Fibroblast of villous mesenchyme (primary cell): ENCODE results near the gene TREM1. TPM values are rescaled to one million over a fixed set of nuclear protein-coding genes. Genes with fewer than 3 reads are reported as not detected.

Source experiments
- DNase-seq: peaks from one replicate; pipeline ENCODE4 v3.0.0-alpha.2; 2010; ENCODE audit warnings: low read depth
- H3K4me3 ChIP-seq: 2 replicates; pipeline ENCODE4 v1.5.1; 2011; ENCODE audit warnings: low read depth, mild to moderate bottlenecking, low read length
- CTCF ChIP-seq: IDR thresholded peaks from 2 replicates; pipeline ENCODE4 v1.5.1; 2012; ENCODE audit warnings: low read depth, mild to moderate bottlenecking, low read length; ENCODE audit not compliant: insufficient read depth
- total RNA-seq: library from RNA; depleted of rRNA; stranded (reverse); fragments of >200 nt; gene quantifications from 2 replicates; pipeline ENCODE4 v1.2.3, GENCODE V29; 2012

TREM1 gene
- total RNA-seq, 1 donor, result not detected

DNA sequence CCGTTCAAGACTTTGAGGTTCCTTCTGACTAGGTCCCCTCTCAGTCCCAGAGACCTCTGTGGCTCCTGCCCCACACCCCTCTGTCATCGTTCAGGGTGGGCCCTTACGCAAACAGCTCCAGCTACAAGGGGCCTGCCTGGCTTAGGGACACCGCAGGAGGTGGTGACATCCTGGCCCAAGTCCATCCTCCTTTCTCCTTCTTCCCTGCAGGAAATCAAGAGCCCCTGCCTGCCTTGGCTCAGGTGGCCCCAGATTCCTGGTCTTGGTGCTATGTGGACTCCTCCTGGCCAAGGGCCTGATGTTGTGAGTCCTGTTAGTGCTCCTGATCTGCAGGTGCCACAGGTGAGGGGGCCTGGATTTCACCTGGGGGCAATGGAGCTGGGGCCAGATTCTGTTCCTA is 50.2 kb downstream of the TREM1 start:
- no peak for TF ChIP-seq CTCF
- H3K4me3 ChIP-seq, result no peak overlapping the region
- DNase-seq, result no peak

DNA sequence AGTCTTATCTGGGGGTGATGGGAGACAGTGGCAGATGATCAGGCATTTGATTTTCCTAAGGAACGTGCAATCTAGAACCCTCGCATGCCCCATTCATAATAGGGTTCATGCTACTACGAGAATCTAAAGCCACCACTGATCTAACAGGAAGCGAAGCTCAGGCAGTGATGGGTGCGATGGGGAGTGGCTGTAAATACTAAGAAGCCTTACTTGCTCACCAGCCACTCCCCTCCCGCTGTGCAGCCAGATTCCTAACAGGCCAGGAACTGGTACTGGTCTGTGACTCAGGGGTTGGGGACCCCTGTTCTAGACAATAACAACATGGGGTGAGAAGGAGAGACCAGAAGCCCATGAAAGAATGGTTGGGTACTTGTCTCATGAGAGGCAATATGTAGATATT is 53.8 kb downstream of the TREM1 start:
- no peak for DNase-seq
- no peak overlapping the region for H3K4me3 ChIP-seq
- no peak for TF ChIP-seq CTCF

GRCh38 chr6:41231246-41231645 is 55.2 kb downstream of the TREM1 start:
- no peak for TF ChIP-seq CTCF
- no peak for DNase-seq
- no peak overlapping the region for H3K4me3 ChIP-seq

- no peak for DNase-seq
- no peak for TF ChIP-seq CTCF
- no peak overlapping the region for H3K4me3 ChIP-seq
Observed at GRCh38 chr6:41229721-41230120, 56.8 kb downstream of the TREM1 start.

DNA sequence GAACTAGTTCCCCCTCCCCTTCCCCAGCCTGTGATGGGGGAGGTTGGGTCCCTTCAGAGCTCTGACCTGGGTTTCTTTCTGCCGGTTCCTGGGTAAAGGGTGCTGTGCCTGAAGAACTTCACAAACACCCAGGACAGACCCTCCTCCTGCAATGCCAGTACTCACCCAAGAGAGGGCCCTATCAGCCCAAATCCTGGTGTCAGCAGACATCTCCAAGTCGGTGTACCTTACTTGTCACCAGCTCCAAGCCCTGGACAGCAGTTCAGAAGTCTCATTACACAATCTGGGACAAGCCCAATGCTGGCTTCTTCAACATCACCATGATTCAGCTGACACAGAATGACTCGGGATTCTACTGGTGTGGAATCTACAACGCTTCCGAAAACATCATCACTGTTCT is 57.9 kb downstream of the TREM1 start:
- DNase-seq, result no peak
- no peak overlapping the region for H3K4me3 ChIP-seq
- no peak for TF ChIP-seq CTCF

GRCh38 chr6:41228096-41228495 is 58.4 kb downstream of the TREM1 start, which contains the start of gene TREML4:
TREML4 (plus strand) TSS chr6:41228349; CDS start chr6:41228428, 79 bp downstream.
- DNase-seq, result no peak
- no peak for TF ChIP-seq CTCF
- H3K4me3 ChIP-seq, result no peak within 1 kb of the TSS

DNA sequence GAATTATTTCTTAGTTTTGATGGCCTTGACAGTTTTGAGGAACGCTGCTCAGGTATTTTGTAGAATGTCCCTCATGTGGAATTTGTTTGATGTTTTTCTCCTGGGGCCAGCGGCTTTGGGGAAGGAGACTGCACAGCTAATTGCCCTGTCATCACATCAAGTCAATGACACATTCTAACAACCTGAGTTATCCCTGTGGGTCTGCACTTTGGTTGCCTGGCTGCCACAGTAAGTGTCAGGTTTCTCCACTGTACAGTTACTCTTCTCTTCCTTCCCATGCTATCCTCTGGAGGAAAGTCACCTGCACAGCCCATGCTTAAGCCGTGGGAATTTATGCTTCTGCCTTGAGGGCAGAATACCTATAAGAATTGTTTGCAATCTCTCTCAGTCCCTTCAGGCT is 59.7 kb downstream of the TREM1 start:
- no peak overlapping the region for H3K4me3 ChIP-seq
- TF ChIP-seq CTCF, result no peak
- DNase-seq, result no peak
